GM12892 (cell line): Measurements from ENCODE around the gene SLC3A2.
A peak's percentile ranks its signal among the peaks of the same experiment; 100 is the strongest.
"Not testable (repeated sequence)": the region's sequence is repeated elsewhere in the genome, so short reads cannot be mapped to it uniquely, and the experiment has no call there.

Experiments
- DNase-seq: peaks from one replicate; pipeline ENCODE4 v3.0.0; 2011; ENCODE audit not compliant: insufficient read length
- FAIRE-seq: peaks from 2 replicates; lab custom pipeline; 2011; peaks lifted over from hg19 to GRCh38; lab: Jason Lieb, UNC
- POLR2A ChIP-seq: IDR thresholded peaks from 2 replicates; pipeline ENCODE4 v1.6.1; 2011; ENCODE audit warnings: low read depth, low read length, control low read depth
- POLR2AphosphoS5 ChIP-seq: IDR thresholded peaks from 2 replicates; pipeline ENCODE4 v1.6.1; 2011; ENCODE audit warnings: low read depth, low read length, control low read depth
- TAF1 ChIP-seq: IDR thresholded peaks from 2 replicates; pipeline ENCODE4 v1.6.1; 2011; ENCODE audit warnings: low read depth, mild to moderate bottlenecking, control low read depth, low read length, borderline replicate concordance

Gene SLC3A2

GRCh38 chr11:62842171-62842741 lies 38.4 kb upstream of the SLC3A2 start:
- peak; percentile 34 for DNase-seq
- TF ChIP-seq POLR2AphosphoS5 = no peak
- no peak for TF ChIP-seq TAF1
- FAIRE-seq = peak; percentile 78

GRCh38 chr11:62842891-62843290 lies 37.8 kb upstream of the SLC3A2 start:
- not testable (repeated sequence) for FAIRE-seq, DNase-seq

GRCh38 chr11:62843466-62843865 lies 37.2 kb upstream of the SLC3A2 start:
- DNase-seq (no peak), FAIRE-seq (no peak)
- no peak for TF ChIP-seq POLR2A
- no peak for TF ChIP-seq POLR2AphosphoS5
- no peak for TF ChIP-seq TAF1

- TF ChIP-seq TAF1 (no peak), POLR2A (no peak), POLR2AphosphoS5 (no peak)
- DNase-seq = no peak
- no peak for FAIRE-seq
Observed at GRCh38 chr11:62844154-62844553, 36.5 kb upstream of the SLC3A2 start.

GRCh38 chr11:62846177-62846576 lies 34.5 kb upstream of the SLC3A2 start:
- FAIRE-seq (no peak), DNase-seq (no peak)
- TF ChIP-seq POLR2A (no peak), TAF1 (no peak), POLR2AphosphoS5 (no peak)

- no peak for FAIRE-seq
- DNase-seq = no peak
- no peak for TF ChIP-seq POLR2A
- no peak for TF ChIP-seq POLR2AphosphoS5
- no peak for TF ChIP-seq TAF1
Observed at GRCh38 chr11:62847767-62848314, 32.9 kb upstream of the SLC3A2 start.

- TF ChIP-seq POLR2AphosphoS5 (peak; percentile 89), TAF1 (no peak), POLR2A (no peak; the same call in 1 of the 2 replicates)
- DNase-seq (no peak), FAIRE-seq (no peak)
Observed at GRCh38 chr11:62850911-62851806, 29.5 kb upstream of the SLC3A2 start.

GRCh38 chr11:62851807-62852522 lies 28.7 kb upstream of the SLC3A2 start:
- DNase-seq = no peak
- peak; percentile 21 for FAIRE-seq
- TF ChIP-seq POLR2A (peak; percentile 5; the same call in 1 of the 2 replicates), POLR2AphosphoS5 (peak; percentile 37; the same call in 1 of the 2 replicates), TAF1 (no peak)

GRCh38 chr11:62852523-62853188 lies 28.0 kb upstream of the SLC3A2 start:
- no peak for TF ChIP-seq TAF1
- TF ChIP-seq POLR2AphosphoS5 = no peak; the same call in 1 of the 2 replicates
- no peak for TF ChIP-seq POLR2A
- DNase-seq (no peak), FAIRE-seq (no peak)

GRCh38 chr11:62853279-62853965 lies 27.3 kb upstream of the SLC3A2 start:
- FAIRE-seq = peak; percentile 74

More at GRCh38 chr11:62853279-62853965, 27.3 kb upstream of the SLC3A2 start:
- TF ChIP-seq POLR2A (no peak; the same call in 1 of the 2 replicates), POLR2AphosphoS5 (peak; percentile 57), TAF1 (no peak)
- DNase-seq = no peak
